T-helper 2 cell (primary cell): ENCODE data around the gene NUAK2.

ENCODE experiments used
- DNase-seq, 5 experiments: peaks; one replicate each; pipeline versions ENCODE4 v3.0.0 to v3.0.0-alpha.2; 2012 to 2022

NUAK2 gene

DNA sequence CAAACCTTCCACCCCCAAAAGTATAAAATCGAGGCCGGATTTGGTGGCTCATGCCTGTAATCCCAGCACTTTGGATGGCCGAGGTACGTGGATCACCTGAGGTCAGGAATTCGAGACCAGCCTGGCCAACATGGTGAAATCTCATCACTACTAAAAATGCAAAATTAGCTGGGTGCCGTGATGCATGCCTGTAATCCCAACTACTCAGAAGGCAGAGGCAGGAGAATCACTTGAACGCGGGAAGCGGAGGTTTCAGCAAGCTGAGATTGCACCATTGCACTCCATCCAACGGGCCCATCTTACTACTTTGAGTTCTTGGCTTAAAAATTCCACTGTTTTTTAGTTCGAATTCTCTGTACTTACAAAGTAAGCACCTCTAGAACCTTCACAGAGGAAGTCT lies 24.2 kb upstream of the NUAK2 start:
- no peak for DNase-seq

DNA sequence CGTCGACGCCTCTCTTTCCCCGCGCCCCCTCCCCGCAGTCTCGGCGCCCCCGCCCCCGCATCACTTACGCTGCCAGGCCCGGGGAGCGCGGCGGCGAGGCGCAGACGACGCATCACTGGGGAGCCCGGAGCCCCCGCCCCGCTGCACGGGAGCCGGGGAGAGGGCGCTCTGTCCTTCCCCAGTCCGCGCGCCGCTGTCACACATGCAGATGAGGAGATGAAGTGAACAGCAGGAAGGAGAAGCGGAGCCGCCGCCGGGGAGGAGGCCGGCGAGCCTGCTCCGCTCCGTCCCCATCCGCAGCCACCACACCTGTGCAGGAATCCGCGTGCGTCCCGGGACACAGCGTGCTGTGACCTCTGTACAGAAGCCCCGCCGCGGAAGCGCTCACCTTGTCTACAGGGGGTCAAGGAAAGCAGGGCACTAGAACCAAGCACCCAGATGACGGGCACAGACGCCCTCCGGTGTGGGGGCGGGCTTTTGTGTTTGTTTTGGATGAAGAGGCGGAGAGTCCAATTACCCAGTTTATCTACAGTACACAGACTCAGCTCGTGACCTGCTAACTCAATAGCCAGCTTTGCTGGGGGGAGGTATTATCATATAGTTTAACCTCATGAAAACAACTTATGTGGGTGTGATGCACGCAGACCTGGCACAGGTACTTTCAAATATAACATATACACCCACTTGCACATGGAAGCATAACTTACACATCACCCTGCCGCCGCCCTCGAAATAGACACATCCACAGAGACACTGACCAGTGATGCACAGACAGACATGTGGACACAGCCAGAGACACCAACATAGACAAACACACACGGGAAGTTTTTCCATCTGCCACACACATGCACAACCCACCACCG lies 22.8 kb upstream of the NUAK2 start:
- peak in 3 of 5 experiments; percentile 17 to 22 (median 19) for DNase-seq

DNA sequence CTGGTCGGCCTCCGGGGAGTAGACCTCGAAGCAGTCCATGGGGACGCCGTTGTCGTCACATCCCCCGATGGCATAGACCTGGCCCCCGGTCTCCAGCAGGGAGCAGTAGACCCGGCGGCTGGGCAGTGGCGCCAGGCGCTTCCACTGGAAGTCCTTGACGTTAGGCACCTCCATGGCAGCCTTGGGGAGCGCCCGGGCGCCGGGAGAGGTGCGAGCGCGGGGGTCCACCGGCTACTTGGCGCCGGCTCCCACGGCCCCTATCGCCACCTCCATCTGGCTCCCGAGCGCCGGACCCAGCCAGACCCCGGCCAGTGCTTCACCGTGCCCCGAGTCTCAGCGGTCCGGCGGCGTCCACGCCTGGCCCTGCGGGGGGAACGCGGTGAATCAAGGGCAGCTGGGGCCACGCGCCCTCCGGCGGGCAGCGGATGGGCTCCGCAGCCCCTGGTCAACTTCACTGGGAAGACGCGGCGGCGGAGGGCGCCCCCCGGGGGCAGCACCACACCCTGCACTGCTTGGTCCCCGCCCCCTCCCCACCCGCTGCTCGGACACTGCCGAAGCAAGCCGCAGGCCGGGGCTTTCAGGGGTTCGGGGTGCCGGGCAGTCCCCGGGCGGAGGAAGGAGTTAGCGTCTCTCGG lies 22.0 kb upstream of the NUAK2 start:
- peak in 1 of 5 experiments; percentile 7 for DNase-seq

DNA sequence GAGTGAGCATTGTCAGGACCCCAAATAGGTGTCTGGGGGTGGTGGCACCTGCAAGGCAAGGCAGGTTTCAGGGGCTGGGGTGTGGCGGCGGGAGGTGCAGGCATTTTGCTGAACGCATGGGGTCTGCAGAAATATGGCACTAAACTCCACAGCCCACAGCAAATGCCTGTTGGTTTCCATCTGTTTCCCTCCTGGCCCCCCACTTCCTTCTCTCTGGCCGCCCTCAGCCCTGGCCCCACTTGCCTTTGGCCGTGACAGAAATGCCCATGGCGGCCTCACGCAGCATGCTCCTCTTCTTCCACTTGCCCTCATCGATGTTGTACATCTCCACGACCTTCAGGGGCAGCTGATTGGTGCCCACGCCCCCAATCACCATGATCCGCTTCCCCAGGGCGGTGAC lies 21.4 kb upstream of the NUAK2 start:
- DNase-seq, result no peak

DNA sequence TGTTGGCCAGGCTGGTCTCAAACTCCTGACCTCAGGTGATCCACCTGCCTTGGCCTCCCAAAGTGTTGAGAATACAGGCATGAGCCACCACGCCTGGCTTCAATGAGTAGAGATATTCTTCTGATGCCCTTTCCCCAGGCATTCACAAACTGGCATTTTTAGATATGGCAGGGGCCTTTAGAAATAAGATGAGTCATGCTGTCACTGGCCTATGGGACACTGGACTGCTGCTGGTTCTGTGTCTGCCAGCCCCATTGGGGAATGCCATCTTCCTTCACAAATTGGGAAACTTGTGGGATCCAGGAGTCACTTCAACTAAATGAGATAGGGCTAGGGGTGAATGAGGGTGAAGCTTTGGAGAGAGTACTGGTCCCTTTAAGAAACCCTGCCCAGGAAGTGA lies 19.1 kb upstream of the NUAK2 start:
- DNase-seq, result no peak

DNA sequence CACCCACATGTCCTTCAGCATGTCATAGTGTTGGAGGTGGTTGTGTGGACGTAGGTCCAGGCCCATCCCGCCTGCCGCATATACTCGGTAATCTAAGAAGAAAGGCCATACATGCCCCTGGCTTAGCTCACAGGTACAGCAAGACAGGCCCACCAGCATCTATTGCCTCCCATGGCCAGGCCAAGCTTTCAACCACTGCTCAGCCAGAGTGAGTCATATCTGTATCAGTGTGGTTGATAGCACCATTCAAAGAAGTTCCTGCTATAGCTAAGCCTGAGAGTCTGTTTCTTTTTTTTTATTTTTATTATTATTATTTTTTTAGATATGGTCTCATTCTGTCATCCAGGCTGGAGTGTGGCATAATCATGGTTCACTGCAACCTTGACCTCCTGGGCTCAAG lies 18.2 kb upstream of the NUAK2 start:
- DNase-seq, result peak in 1 of 5 experiments; percentile 42

DNA sequence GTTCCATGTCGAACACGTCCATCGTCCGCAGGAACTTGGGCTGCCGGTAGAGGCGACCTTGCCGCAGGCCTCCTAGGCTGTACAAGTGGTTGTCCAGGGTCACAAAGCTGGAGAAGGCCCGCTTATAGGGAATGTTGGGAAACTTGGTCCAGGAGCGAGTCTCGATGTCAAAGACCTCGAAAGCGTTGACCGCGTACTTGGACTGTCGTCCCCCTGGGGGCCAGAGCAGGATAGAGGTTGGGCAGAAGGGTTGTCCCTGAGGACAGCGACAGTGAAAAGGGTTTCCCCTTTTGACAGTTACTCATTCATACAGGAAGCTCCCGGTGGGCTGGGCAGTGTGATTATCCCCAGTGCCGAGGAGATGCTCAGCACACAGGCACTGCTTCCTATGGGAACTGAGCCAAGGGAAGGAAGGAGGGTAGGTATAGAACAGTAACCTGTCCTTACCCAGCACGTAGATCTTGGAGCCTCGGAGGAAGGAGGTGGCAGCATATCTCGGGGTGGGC lies 17.7 kb upstream of the NUAK2 start:
- no peak for DNase-seq

DNA sequence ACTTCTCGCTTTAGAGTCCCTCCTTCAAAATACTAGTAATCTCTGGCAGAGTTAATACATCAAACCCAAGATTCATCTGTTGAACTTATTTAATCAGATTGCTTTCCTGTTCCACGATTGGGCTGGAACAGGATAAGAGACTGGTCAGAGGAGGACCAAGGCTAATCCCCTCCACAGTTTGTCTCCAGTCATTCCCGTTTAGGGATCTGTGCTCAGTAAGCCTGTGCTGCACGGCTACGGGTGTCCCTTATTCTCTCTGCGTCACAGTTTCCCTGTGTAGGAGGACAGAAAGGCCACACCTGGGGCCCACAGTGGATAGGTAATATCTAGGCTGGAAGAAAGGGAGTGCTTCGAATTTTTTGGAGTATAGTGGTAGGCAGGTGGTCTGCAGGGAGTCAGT lies 16.5 kb upstream of the NUAK2 start:
- DNase-seq, result no peak

DNA sequence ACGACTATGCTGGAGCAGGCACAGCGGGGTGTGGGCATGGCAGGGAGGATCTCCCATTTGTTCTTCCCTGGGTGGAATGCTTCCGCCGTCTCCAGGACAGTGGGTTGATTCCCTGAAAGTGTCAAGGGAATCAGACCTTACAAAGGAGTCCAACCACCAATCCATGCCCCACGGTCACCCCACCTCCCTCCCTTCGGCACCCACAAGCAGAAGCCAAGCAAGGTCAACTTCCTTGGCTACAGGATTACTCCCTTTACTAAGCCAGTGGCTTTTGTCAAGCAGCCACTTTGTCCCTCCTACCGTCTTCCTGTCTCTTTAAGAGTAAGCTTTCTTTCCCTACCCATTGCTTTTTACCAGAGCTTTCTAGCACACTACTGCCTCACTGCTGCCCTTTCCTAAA lies 15.9 kb upstream of the NUAK2 start:
- DNase-seq, result no peak

DNA sequence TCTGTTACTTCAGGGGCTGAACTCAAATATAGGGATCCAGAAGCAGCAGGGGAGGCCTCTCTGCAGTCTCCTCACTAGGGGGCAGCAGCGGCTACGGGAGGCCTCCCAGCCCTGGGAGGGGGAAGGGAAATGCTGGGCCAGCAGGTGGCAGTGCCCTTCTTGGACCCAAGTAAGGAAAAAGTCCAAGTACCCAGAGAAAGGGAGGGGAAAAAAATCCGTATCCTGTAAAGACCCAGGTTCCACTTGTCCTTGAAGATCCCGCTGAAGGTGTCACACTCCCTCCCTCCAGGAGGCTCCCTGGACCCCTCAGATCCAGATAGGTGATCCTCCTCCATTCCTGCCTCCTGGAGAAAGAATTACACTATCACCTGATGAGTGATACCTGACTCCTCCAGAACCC lies 14.1 kb upstream of the NUAK2 start:
- DNase-seq, result peak; percentile 49 to 67 (median 64)

DNA sequence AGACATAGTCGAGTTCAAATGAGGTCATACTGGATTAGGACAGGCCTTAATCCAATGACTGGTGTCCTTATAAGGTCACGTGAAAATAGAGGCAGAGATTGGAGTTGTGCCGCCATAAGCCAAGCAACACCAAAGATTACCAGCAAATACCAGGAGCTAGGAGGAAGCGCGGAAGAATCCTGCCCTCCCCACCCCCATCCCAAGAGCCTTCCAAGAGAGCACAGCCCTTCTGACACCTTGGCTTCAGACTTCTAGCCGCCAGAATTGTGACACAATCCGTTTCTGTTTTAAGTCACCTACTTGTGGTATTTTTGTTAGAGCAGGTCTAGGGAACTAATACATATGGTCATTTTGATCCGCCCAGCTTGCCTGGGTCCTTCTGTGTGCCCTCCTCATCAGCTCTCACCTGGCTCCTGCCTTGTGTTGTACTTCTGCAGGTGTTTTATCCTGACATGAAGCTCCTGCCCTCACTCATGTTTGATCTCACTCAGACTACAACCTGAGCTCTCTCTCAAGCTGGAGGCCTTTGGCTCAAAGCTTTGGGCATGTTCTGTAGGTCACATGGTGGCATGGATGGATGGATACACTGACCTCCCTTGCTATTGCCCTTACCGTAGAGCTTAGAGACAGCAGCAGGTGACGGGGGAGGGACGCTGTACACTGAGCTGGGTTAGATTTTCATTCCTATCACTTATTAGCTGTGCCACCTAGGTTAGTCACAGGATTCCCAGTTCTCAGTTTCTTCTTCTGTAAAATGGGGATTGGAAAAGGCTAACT lies 10.7 kb upstream of the NUAK2 start:
- no peak for DNase-seq

DNA sequence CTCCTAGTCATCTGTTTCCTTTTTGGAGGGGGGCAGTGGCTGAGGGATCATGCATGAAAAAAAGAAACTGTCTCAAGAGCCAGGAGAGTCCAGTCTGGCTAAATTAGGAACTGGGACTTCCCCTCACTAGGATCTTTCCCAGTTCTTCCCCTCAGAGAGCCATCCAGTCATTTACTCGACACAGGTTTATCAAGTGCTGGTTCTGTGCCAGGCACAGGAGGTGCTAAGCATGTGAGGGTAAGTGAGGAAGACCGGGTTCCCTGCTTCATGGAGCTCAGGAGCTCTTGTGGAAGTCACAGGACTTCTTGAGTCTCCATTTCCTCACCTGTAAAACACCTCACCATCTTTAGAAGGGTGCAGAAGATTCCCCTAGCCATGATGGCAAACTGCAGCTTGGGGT lies 8.6 kb upstream of the NUAK2 start:
- DNase-seq, result no peak

DNA sequence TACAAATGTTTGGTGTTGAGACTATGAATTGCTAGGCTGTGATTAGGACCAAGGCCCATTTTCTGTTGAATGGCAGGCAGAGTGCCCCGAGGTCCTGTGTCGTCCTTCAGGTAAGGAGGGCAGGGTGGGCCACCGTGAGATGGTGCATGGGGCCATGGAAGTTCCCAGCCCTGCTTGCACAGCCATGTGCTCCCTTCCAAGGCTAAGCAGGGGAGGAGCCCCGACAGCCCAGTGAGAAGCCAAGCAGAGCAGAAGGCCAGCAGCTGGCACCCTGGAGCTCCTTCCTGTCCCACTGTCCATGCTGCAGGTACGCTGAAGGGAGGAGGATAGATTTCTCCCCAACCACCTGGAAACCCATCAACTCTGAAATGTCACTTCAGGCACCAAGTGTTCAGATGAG lies 8.2 kb upstream of the NUAK2 start:
- no peak for DNase-seq

DNA sequence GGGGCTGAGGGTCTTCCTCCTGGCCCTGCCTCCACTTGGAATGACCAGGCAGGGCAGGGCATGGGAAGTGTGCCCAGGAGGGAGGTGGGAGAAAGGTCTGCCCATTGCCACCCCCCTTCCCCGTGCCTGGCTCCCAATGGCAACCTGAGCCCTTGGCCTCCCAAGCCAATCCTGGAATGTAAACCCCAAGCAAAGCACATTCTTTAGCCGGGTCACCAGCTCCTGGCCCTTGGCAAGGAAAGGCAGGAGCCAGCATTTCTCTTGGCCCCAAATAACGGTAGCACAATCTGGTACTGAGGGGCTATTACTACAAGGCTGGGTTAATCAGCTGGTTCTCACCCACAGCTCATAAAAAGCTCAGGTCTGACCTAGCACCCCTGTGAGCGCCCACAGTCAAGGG lies 6.9 kb upstream of the NUAK2 start:
- no peak for DNase-seq

DNA sequence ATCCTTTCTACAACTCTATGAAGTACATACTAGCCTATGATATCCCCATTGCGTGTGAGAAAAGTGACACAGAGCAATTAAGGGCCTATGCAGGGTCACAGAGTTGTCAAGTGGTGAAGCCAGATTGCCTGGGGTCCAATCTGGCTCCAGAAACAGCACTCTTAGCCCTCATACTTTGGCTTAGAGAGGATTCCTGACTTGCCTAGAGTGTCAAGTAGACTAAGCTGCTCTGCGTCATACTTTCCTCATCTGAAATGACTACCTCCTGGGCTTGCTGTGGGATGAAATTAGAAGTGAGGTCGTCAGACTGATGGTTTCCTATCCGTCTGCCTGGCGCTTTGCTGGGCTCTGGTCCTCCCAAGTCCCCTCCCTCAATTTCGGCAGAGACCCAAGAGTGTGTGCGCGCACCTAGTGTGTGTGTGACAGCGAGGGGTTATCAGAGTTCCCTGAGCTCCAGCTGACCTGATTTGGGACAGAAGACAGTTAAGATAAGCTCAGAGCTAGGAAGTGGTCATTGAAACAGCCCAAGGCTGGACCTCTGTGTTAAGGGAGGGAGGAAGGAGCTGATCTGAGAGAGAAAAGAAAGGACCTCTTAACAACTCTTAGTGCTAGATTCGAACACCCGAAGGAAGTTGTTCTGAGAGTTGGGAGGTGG lies 5.4 kb upstream of the NUAK2 start:
- DNase-seq, result no peak

DNA sequence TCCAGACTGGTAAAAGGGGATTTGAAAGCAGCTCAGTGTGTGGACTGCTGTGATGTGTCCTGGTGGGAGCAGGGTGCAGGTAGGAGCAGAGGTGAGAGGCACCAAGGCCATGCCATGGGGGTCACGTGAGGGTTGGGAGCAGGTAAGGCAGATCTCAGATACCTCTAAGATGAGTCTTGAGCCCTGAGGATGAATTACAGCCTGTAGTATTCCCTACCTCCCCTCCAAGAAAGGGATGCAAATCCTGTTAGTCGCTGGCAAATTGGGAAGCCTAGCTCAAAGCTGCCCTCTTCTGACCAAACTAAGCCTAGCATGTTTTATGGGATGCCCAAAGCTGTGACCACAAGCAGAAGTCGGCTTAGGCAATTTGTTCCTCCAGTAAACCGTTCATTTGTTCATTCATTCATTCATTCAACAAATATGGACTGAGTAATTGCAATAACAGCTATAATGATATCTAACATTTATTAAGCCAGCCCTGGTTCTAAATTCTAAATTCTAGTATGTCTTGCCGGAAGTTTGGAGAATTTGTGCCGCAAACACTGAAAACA lies 3.9 kb upstream of the NUAK2 start:
- peak in 3 of 5 experiments; percentile 22 to 44 (median 39) for DNase-seq

DNA sequence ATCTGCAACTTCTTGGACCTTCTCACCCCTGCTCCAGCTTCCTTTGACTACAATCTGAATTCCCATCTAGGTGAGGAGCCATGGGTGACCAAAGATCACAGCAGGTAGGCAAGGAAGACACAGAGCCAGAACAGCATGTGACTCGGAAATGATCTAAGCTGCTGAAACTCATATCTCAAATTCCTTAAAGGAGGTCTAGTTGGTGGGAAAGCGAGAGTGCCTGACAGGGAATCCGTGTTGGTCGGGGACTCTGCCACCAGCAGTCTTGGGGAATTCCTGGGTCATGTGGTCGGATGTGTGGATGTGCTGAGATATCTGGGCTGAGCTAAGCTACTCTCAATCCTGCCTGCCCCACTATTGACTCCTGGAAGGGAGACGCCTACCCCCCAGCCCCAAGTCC lies 3.2 kb upstream of the NUAK2 start:
- DNase-seq, result no peak

DNA sequence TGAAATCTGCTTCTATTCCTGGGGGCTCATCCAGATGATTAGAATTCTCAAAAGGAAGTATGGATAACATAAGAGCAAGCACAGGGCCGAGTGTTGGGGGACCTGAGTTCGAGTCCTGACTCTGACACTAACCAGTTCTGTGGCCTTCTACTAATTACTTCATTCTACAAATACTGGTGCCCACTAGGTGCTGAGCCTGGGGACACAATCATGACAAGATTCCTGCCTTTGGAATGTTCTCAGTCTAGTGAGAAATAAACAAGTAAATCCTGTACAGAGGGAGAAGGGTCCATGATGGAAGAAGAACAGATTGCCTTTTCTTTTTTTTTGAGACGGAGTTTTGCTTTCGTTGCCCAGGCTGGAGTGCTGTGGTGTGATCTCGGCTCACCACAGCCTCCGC lies 2.2 kb upstream of the NUAK2 start:
- no peak for DNase-seq

DNA sequence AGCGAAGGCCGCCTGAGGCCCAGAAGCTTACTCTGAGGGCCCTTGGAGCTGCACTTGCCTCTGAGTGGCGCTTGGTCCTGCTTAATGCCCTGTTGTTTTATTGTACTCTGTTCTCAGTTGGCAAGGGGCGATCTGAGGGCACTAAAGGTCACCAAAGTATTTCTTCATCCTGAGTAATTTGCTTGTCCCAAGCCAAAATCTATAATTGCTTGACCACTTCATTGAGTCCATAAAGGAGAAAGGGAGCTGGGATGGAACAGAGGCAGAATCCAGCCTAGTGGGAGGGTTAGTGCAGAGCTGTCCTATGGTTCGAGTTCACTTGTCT lies 376 bp upstream of the NUAK2 start:
- no peak for DNase-seq

DNA sequence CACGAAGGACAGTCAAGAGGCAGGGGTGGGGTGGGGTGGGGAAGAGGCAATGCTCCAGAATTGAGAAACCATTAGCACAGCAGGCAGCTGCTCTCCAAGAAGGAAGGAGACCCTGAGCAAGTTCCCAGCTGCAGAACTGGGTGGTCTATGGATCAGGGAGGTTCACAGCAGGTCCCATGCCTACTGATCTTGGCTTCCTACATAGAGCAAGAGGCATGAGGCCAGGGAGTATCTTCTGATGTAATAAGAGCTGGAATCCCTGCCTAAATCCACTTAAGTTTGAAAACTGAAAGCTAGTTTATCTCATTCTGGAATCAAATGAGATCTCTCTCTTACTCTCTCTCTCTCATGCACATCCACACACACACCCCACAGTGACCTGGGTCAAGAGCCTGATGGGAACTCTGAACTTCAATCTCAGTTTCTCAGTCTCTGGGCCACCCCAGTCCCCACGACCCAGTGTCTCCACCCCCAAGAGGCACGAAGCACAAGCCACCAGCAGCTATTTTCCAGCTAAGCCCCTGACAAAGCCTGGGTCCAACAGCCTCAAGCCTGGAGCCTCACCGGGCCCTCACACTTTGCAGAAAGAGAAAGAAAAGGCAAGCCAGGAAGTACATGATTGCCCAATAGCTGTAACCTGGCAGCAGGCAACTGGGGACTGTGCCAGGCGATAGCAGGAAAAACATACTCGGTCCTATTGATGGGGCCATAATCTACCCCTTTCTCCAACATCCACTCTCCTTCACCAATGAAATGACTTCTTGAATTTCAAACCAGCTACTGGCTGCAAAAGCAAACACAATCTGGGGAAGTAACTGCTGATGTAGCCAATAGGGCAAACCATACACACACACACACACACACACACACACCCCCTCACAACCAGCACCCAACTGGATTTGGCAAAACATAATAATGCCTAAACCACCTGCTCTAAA lies 2.2 kb downstream of the NUAK2 start:
- peak in 2 of 5 experiments; percentile 33 to 40 for DNase-seq

DNA sequence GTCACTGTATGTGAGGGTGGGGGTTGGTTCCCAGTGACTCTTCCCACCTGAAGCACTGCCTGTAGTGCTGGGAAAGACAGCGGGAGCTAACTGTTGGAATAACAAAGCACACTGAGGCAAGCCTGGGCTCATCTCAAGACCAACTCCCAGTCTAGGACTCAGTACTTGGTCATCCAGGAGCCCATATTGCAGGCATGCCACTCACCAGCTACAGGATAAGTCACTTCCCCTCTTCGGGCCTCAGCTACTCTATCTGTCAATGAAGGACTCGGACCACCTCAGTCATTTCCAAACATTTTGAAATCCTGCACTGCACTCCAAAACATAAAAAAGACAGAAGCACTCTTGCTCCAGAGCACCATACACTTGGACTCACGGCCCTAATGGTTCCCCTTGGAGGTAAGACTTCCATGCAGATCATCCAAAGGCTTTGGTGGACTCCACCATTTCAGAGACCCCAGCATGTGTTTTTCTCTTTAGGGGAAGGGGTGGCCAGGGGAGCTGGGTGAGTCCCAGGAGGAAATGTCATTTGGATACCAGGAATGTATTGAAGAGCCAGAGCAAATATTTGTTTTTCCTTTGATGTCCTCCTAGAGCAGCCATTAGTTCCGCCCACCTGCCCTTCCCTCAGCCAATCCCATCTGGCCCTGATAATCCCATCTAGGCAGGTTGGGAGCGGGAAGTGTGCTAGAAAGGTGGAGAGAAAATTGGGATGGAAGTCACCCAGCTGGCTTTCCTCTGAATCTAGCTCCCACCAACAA lies 3.1 kb downstream of the NUAK2 start:
- DNase-seq, result no peak
